SU-DHL-6 (cell line): Measurements from ENCODE around the gene UGGT2.

Experiments
- EZH2phosphoT487 ChIP-seq: fragments of 200-600 bp; sonication (generic), shearing (Covaris generic); conservative IDR thresholded peaks from 2 replicates; pipeline ENCODE4 v1.6.1; 2018; ENCODE audit warnings: mild to moderate bottlenecking, antibody characterized with exemption, low read length, moderate library complexity, mixed read lengths
- TF ChIP-seq, protein P1 (sequence below): fragments of 200-600 bp; sonication (generic); IDR thresholded peaks from one replicate; pipeline ENCODE4 v1.5.1; 2017; ENCODE audit warnings: antibody characterized with exemption, mild to moderate bottlenecking, low read length, moderate library complexity; ENCODE audit not compliant: insufficient read depth, poor library complexity, severe bottlenecking

DNA sequence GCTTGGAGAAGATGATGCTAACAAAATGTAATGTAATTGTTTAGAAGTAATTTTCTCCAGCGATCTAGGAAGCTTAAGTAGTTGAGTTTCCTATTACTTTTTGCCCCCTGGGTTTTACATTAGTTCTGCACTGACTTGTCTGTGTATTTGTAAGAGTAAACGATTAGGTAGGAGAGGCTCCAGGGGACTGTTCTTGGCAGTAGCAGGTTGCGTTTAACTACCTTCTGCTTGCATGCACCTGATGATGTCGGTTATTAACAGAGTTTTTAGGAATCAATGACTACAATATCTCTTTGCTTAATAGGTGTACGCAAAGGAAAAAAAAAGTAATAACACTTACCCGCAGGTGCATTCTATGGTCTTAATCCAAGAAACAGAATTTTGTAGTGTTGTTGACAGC lies 18.3 kb upstream of the UGGT2 start:
- TF ChIP-seq, protein P1, sequence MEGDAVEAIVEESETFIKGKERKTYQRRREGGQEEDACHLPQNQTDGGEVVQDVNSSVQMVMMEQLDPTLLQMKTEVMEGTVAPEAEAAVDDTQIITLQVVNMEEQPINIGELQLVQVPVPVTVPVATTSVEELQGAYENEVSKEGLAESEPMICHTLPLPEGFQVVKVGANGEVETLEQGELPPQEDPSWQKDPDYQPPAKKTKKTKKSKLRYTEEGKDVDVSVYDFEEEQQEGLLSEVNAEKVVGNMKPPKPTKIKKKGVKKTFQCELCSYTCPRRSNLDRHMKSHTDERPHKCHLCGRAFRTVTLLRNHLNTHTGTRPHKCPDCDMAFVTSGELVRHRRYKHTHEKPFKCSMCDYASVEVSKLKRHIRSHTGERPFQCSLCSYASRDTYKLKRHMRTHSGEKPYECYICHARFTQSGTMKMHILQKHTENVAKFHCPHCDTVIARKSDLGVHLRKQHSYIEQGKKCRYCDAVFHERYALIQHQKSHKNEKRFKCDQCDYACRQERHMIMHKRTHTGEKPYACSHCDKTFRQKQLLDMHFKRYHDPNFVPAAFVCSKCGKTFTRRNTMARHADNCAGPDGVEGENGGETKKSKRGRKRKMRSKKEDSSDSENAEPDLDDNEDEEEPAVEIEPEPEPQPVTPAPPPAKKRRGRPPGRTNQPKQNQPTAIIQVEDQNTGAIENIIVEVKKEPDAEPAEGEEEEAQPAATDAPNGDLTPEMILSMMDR: no peak
- no peak for TF ChIP-seq EZH2phosphoT487
